ENCODE results near the gene KLF5. TPM values are rescaled to one million over a fixed set of nuclear protein-coding genes. Genes with fewer than 3 reads are reported as not detected.
"Not testable (repeated sequence)": the region's sequence is repeated elsewhere in the genome, so short reads cannot be mapped to it uniquely, and the experiment has no call there.

KLF5 gene
- total and polyA plus RNA-seq, 5 donors, result 0.54 to 0.83 (median 0.74) TPM

GRCh38 chr13:73040484-73040883, 18.3 kb upstream of the KLF5 start:
- ATAC-seq (no peak), DNase-seq (no peak)
- H3K4me1 ChIP-seq (ENCODE audit: control insufficient read depth, insufficient read depth, low read length), result no peaks in the 10 kb centered on the region
- no peak overlapping the region for H3K27ac ChIP-seq (ENCODE audit: low read length)
- H3K4me3 ChIP-seq (ENCODE audit: low read length), result no peak overlapping the region
- no peaks in the 10 kb centered on the region for H3K9me3 ChIP-seq (ENCODE audit: control insufficient read depth, low read length)
- WGBS, result 88% methylated on average over 3 of the region's 3 CpGs
- intact Hi-C loops (cut with DNase I), result no loop called here
- H3K27me3 ChIP-seq (ENCODE audit: control insufficient read depth, insufficient read depth), result no peaks in the 10 kb centered on the region

- H3K27me3 ChIP-seq (ENCODE audit: control insufficient read depth, insufficient read depth), result no peaks in the 10 kb centered on the region
- ATAC-seq, result no peak
- intact Hi-C loops (cut with DNase I), result no loop called here
- no peaks in the 10 kb centered on the region for H3K9me3 ChIP-seq (ENCODE audit: control insufficient read depth, low read length)
- WGBS, result 86% methylated on average over 7 of the region's 7 CpGs
- no peak for DNase-seq
- H3K27ac ChIP-seq (ENCODE audit: low read length), result no peak overlapping the region
- no peak overlapping the region for H3K4me3 ChIP-seq (ENCODE audit: low read length)
- H3K4me1 ChIP-seq (ENCODE audit: control insufficient read depth, insufficient read depth, low read length), result no peaks in the 10 kb centered on the region
Observed at GRCh38 chr13:73040968-73041596, 17.7 kb upstream of the KLF5 start.

GRCh38 chr13:73045031-73045430, 13.8 kb upstream of the KLF5 start:
- DNase-seq, result no peak
- Histone ChIP-seq H3K4me1 (ENCODE audit: control insufficient read depth, insufficient read depth, low read length) (no peaks in the 10 kb centered on the region), H3K4me3 (ENCODE audit: low read length) (no peak overlapping the region), H3K27me3 (ENCODE audit: control insufficient read depth, insufficient read depth) (no peaks in the 10 kb centered on the region), H3K27ac (ENCODE audit: low read length) (no peak overlapping the region), H3K9me3 (ENCODE audit: control insufficient read depth, low read length) (no peaks in the 10 kb centered on the region)
- no peak for ATAC-seq
- 91% methylated on average over 6 of the region's 6 CpGs for WGBS
- intact Hi-C loops (cut with DNase I), result no loop called here

GRCh38 chr13:73048615-73049014, 10.2 kb upstream of the KLF5 start:
- DNase-seq; H3K27me3 ChIP-seq (ENCODE audit: control insufficient read depth, insufficient read depth); intact Hi-C loops (cut with DNase I); H3K9me3 ChIP-seq (ENCODE audit: control insufficient read depth, low read length); H3K4me1 ChIP-seq (ENCODE audit: control insufficient read depth, insufficient read depth, low read length); H3K27ac ChIP-seq (ENCODE audit: low read length); H3K4me3 ChIP-seq (ENCODE audit: low read length); ATAC-seq: not testable (repeated sequence)
- WGBS, result 75% methylated on average over 2 of the region's 2 CpGs

GRCh38 chr13:73054712-73055111, 4.1 kb upstream of the KLF5 start:
- Histone ChIP-seq H3K4me1 (ENCODE audit: control insufficient read depth, insufficient read depth, low read length) (no peaks in the 10 kb centered on the region), H3K9me3 (ENCODE audit: control insufficient read depth, low read length) (no peaks in the 10 kb centered on the region), H3K4me3 (ENCODE audit: low read length) (no peak overlapping the region), H3K27me3 (ENCODE audit: control insufficient read depth, insufficient read depth) (no peaks in the 10 kb centered on the region), H3K27ac (ENCODE audit: low read length) (no peak overlapping the region)
- no peak for ATAC-seq
- intact Hi-C loops (cut with DNase I), result no loop called here
- WGBS, result 68% methylated on average over 5 of the region's 5 CpGs
- no peak for DNase-seq

GRCh38 chr13:73055813-73056564, 2.8 kb upstream of the KLF5 start:
- intact Hi-C loops (cut with DNase I), result no loop called here
- 65% methylated on average over 8 of the region's 8 CpGs for WGBS

GRCh38 chr13:73056565-73056962, 2.2 kb upstream of the KLF5 start:
- Histone ChIP-seq H3K4me1 (ENCODE audit: control insufficient read depth, insufficient read depth, low read length) (no peaks in the 10 kb centered on the region), H3K27me3 (ENCODE audit: control insufficient read depth, insufficient read depth) (no peaks in the 10 kb centered on the region), H3K9me3 (ENCODE audit: control insufficient read depth, low read length) (no peaks in the 10 kb centered on the region), H3K27ac (ENCODE audit: low read length) (no peak overlapping the region), H3K4me3 (ENCODE audit: low read length) (no peak overlapping the region)
- ATAC-seq (no peak), DNase-seq (no peak)
- intact Hi-C loops (cut with DNase I), result no loop called here
- 94% methylated on average over 4 of the region's 4 CpGs for WGBS

More at GRCh38 chr13:73055813-73056564, 2.8 kb upstream of the KLF5 start:
- no peaks in the 10 kb centered on the region for H3K9me3 ChIP-seq (ENCODE audit: control insufficient read depth, low read length)
- DNase-seq, result no peak
- no peak overlapping the region for H3K27ac ChIP-seq (ENCODE audit: low read length)
- H3K4me1 ChIP-seq (ENCODE audit: control insufficient read depth, insufficient read depth, low read length), result no peaks in the 10 kb centered on the region
- H3K4me3 ChIP-seq (ENCODE audit: low read length), result no peak overlapping the region
- no peaks in the 10 kb centered on the region for H3K27me3 ChIP-seq (ENCODE audit: control insufficient read depth, insufficient read depth)
- ATAC-seq, result no peak

GRCh38 chr13:73057284-73058063, 1.3 kb upstream of the KLF5 start:
- DNase-seq, result no peak
- Histone ChIP-seq H3K27ac (ENCODE audit: low read length) (no peak overlapping the region), H3K4me3 (ENCODE audit: low read length) (peak overlapping the region; percentile 74), H3K4me1 (ENCODE audit: control insufficient read depth, insufficient read depth, low read length) (no peaks in the 10 kb centered on the region), H3K27me3 (ENCODE audit: control insufficient read depth, insufficient read depth) (no peaks in the 10 kb centered on the region), H3K9me3 (ENCODE audit: control insufficient read depth, low read length) (no peaks in the 10 kb centered on the region)
- intact Hi-C loops (cut with DNase I), result no loop called here
- ATAC-seq, result no peak
- WGBS, result 82% methylated on average over 4 of the region's 4 CpGs

- H3K4me1 ChIP-seq (ENCODE audit: control insufficient read depth, insufficient read depth, low read length), result no peaks in the 10 kb centered on the region
- 19% methylated on average over 6 of the region's 6 CpGs for WGBS
- DNase-seq (no peak), ATAC-seq (no peak)
- no peaks in the 10 kb centered on the region for H3K9me3 ChIP-seq (ENCODE audit: control insufficient read depth, low read length)
- no peak overlapping the region for H3K27ac ChIP-seq (ENCODE audit: low read length)
- intact Hi-C loops (cut with DNase I), result no loop called here
- H3K4me3 ChIP-seq (ENCODE audit: low read length), result peak overlapping the region; percentile 74
- no peaks in the 10 kb centered on the region for H3K27me3 ChIP-seq (ENCODE audit: control insufficient read depth, insufficient read depth)
Observed at GRCh38 chr13:73058064-73058313, 816 bp upstream of the KLF5 start.

GRCh38 chr13:73058432-73058735, 421 bp upstream of the KLF5 start:
- H3K27ac ChIP-seq (ENCODE audit: low read length), result no peak overlapping the region
- no peaks in the 10 kb centered on the region for H3K9me3 ChIP-seq (ENCODE audit: control insufficient read depth, low read length)
- 2% methylated on average over 8 of the region's 8 CpGs for WGBS
- ATAC-seq (no peak), DNase-seq (no peak)
- H3K27me3 ChIP-seq (ENCODE audit: control insufficient read depth, insufficient read depth), result no peaks in the 10 kb centered on the region
- H3K4me3 ChIP-seq (ENCODE audit: low read length), result peak overlapping the region; percentile 74
- no peaks in the 10 kb centered on the region for H3K4me1 ChIP-seq (ENCODE audit: control insufficient read depth, insufficient read depth, low read length)
- intact Hi-C loops (cut with DNase I), result no loop called here

GRCh38 chr13:73059460-73060250, 850 bp downstream of the KLF5 start:
- Histone ChIP-seq H3K27ac (ENCODE audit: low read length) (no peak overlapping the region), H3K4me1 (ENCODE audit: control insufficient read depth, insufficient read depth, low read length) (no peaks in the 10 kb centered on the region), H3K27me3 (ENCODE audit: control insufficient read depth, insufficient read depth) (no peaks in the 10 kb centered on the region), H3K9me3 (ENCODE audit: control insufficient read depth, low read length) (no peaks in the 10 kb centered on the region), H3K4me3 (ENCODE audit: low read length) (peak overlapping the region; percentile 74)
- ATAC-seq (peak; percentile 33 to 47), DNase-seq (peak; percentile 30 to 79 (median 73))
- intact Hi-C loops (cut with DNase I), result no loop called here
- WGBS, result under 1% methylated on average over 67 of the region's 68 CpGs

Data from right cardiac atrium (tissue), 5 donors.